Prostate gland (tissue), 2 donors: ENCODE measurements around the gene C1QTNF1.

Source experiments
- POLR2A ChIP-seq: fragments of 450-650 bp; IDR thresholded peaks from one replicate; pipeline ENCODE4 v1.6.1; 2016; ENCODE audit warnings: antibody characterized with exemption, mild to moderate bottlenecking
- TF ChIP-seq, protein P1 (sequence below), 4 experiments: fragments of 200-600 bp in 2 of 4; fragments of 450-650 bp in 2 of 4; sonication (generic) in 2 of 4; IDR thresholded peaks; 1 replicate in 3 of 4; 2 replicates in 1 of 4; pipeline ENCODE4 v1.5.1; 2016 to 2019; ENCODE audit warnings: antibody characterized with exemption in 4 of 4, mild to moderate bottlenecking in 2 of 4, moderate library complexity in 2 of 4

DNA sequence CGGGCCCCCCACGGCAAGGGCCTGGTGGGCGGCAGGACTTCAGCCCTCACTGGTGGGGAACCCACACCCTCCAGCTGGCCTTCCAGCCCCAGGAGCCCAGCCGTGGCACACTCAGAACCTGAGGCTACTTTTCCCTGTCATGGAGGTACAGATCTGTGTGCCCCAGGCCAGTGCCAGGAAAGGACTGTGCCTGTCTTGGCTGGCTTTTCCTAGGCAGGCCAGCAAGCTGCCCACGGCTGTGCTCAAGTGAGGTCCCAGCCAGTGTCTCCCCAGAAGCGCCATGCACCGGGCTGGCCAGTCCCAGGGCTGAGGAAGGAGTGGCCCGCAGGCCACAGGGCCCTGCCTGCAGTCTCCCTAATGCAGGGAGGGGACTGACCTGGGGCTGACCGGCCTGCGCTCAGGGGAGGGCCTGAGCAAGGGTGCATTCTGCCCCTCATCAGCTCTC is 67.3 kb downstream of the C1QTNF1 start:
- TF ChIP-seq POLR2A = no peak
- TF ChIP-seq, protein P1, sequence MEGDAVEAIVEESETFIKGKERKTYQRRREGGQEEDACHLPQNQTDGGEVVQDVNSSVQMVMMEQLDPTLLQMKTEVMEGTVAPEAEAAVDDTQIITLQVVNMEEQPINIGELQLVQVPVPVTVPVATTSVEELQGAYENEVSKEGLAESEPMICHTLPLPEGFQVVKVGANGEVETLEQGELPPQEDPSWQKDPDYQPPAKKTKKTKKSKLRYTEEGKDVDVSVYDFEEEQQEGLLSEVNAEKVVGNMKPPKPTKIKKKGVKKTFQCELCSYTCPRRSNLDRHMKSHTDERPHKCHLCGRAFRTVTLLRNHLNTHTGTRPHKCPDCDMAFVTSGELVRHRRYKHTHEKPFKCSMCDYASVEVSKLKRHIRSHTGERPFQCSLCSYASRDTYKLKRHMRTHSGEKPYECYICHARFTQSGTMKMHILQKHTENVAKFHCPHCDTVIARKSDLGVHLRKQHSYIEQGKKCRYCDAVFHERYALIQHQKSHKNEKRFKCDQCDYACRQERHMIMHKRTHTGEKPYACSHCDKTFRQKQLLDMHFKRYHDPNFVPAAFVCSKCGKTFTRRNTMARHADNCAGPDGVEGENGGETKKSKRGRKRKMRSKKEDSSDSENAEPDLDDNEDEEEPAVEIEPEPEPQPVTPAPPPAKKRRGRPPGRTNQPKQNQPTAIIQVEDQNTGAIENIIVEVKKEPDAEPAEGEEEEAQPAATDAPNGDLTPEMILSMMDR (IDR thresholded peaks at IDR 0.05) = no peak
